Fibroblast of pulmonary artery (primary cell): ENCODE results near the gene ALDH1L2.

Source experiments
- DNase-seq: peaks from one replicate; pipeline ENCODE4 v3.0.0-alpha.2; 2010; ENCODE audit warnings: low read depth
- H3K4me3 ChIP-seq: replicated peaks from 2 replicates; pipeline ENCODE4 v1.5.1; 2011; ENCODE audit warnings: low read depth, mild to moderate bottlenecking, control low read depth, low read length, moderate library complexity
- TF ChIP-seq, protein P1 (sequence below): IDR thresholded peaks from 2 replicates; pipeline ENCODE4 v1.5.1; 2011; ENCODE audit warnings: mild to moderate bottlenecking, control low read depth, low read length, inconsistent platforms; ENCODE audit errors: missing control alignments

ALDH1L2 gene

DNA sequence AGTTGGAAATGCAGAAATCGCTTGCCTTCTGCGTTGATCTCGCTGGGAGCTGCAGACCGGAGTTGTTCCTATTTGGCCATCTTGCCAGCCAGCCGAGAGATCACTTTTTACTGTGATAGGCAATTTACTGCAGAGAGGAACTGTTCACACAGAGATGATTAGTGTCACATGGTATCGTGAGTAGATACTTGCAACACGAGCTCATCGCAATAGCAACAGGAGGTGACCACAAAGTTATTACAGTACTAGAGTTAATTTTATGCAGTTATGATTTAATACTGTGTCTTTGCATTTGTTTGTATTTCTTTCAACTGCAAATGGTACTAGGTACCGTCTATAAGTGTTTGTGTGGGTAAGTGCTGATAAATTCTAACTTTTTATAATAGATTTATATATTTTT is 70.4 kb downstream of the ALDH1L2 start:
- H3K4me3 ChIP-seq, result no peak overlapping the region
- no peak for DNase-seq
- TF ChIP-seq, protein P1, sequence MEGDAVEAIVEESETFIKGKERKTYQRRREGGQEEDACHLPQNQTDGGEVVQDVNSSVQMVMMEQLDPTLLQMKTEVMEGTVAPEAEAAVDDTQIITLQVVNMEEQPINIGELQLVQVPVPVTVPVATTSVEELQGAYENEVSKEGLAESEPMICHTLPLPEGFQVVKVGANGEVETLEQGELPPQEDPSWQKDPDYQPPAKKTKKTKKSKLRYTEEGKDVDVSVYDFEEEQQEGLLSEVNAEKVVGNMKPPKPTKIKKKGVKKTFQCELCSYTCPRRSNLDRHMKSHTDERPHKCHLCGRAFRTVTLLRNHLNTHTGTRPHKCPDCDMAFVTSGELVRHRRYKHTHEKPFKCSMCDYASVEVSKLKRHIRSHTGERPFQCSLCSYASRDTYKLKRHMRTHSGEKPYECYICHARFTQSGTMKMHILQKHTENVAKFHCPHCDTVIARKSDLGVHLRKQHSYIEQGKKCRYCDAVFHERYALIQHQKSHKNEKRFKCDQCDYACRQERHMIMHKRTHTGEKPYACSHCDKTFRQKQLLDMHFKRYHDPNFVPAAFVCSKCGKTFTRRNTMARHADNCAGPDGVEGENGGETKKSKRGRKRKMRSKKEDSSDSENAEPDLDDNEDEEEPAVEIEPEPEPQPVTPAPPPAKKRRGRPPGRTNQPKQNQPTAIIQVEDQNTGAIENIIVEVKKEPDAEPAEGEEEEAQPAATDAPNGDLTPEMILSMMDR, result no peak

DNA sequence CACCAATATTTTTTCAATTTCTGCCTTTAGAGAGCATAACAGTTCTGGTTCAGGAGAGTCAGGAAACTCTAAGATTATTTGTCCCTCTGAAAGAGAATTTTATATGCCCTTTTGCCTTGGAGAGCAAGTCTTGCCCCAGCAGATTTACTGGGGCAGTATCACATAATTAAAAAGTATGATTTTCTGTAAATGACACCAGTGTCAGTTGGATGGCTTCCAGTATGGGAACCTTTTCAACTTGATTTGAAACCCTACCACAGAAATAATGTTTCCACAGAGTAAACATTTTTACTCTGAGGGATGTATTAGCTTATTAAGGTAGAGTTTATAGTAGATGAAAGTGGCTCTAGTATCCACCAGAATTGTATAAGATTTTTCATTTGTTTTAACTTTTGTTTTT is 82.8 kb downstream of the ALDH1L2 start:
- no peak overlapping the region for H3K4me3 ChIP-seq
- TF ChIP-seq, protein P1, result no peak
- no peak for DNase-seq

DNA sequence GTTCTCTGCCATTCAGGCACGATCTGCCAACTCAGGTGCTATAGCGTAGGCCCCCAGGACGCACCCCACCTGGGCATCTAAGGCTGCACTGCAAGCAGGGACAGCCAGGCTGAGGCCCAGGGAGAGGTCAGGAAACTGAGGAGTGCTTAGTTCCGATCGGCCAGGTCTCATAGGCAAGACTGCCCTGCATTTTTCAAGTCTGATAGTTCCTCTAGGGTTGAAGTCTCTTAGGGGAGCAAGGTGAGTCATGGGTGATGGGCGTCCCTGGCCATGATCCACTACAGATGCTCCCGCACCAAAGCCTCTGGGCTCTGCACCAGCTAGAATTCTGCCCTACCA is 84.9 kb downstream of the ALDH1L2 start:
- H3K4me3 ChIP-seq, result no peak overlapping the region
- TF ChIP-seq, protein P1, result no peak
- DNase-seq, result no peak

DNA sequence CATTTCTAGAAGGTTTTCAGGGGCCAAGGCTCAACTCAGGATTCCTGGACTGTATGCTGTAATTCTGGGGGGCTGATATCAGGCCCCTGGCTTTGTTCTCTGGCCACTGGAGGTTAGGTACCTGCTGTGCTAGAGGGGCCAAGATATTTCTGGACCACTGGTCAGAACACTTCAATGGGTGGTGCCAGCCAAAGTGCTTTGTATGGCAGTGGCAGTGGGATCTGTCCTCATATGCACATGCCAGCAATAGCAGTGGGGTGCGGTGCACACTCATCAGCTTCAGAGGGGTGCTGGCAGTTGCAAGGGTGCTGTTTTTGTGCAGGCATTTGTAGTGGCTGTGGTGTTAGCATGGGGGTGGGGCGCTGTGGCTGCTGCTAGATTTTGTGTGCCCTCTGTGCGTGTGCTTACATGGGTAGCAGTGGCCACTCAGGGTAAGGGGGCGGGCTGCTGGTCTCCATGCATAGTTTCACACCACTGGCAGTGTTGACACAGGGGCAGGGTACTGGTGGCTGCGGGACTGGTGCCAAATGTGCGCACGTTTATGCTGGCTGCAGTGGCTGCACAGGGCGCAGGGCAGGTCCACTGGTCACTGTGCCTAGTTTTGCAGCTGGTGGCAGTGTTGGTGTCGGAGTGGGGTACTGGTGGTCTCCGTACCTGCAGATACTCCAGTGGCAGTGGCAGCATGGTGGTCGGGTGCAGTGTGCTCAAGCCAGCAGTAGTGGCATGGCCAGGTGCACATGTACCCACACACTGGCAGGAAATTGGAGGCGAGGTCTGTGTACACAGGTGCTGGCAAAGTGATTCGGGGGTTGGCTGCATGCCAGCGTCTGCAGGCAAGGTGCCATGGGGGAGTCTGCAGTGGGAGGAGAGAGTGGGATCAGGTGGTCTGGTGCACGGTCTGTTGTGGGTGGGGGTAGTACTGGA is 85.6 kb downstream of the ALDH1L2 start:
- TF ChIP-seq, protein P1, result no peak
- H3K4me3 ChIP-seq, result no peak overlapping the region
- no peak for DNase-seq

DNA sequence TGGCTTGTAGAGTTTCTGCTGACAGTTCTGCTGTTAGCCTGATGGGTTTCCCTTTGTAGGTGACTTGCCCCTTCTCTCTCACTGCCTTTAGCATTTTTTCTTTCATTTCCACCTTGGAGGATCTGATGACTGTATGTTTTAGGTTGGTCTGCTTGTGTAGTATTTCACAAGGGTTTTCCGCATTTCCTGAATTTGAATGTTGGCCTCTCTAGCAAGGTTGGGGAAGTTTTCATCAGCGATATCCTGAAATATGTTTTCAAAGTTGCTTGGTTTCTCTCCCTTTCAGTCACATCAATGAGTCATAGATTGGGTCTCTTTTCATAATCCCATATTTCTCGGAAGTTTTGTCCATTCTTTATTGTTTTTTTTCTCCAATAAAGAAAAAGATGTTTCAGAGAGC is 86.7 kb downstream of the ALDH1L2 start:
- no peak for DNase-seq
- no peak overlapping the region for H3K4me3 ChIP-seq
- TF ChIP-seq, protein P1, result no peak

DNA sequence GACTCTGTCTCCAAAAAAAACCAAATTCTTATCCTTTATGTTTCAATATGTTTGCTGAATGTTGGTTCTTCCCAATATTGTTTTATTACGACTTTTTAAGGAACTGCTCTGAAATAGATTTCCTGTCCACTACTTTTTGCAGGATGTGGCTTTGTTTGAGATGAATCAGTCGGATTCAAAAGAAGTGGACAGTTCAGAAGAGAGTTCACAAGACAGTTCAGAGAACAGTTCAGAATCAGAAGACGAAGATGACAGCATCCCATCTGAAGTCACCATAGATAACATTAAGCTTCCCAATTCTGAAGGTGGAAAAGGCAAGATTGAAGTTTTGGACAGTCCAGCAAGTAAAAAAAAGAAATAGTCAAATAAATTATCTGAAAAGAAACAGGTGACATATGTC is 89.9 kb downstream of the ALDH1L2 start:
- no peak for DNase-seq
- H3K4me3 ChIP-seq, result no peak overlapping the region
- TF ChIP-seq, protein P1, result no peak
